Stimulated activated CD8-positive, alpha-beta memory T cell treated with anti-CD3 and anti-CD28 coated beads, Interleukin-7, amount 100 ng/mL, for 4 hours (primary cell): ENCODE data around the gene JAG2.

ENCODE experiments used
- DNase-seq, 2 donors: peaks; one replicate each; pipeline ENCODE4 v3.0.0-alpha.2; 2020; ENCODE audit warnings: low read depth in 2 of 2

Gene JAG2

GRCh38 chr14:105092171-105093037 is 76.2 kb downstream of the JAG2 start:
- DNase-seq, result no peak

GRCh38 chr14:105091517-105092170 is 76.9 kb downstream of the JAG2 start:
- no peak for DNase-seq

- no peak for DNase-seq
Observed at GRCh38 chr14:105091054-105091516, 77.5 kb downstream of the JAG2 start.
